Fibroblast of lung (primary cell): ENCODE measurements around the gene SCO2. TPM values are rescaled to one million over a fixed set of nuclear protein-coding genes. Genes with fewer than 3 reads are reported as not detected.

ENCODE experiments used
- DNase-seq, 2 donors: peaks; one replicate each; pipeline versions ENCODE4 v3.0.0 to v3.0.0-alpha.2; 2010; ENCODE audit warnings: low read depth in 2 of 2
- H2AFZ ChIP-seq: 2 replicates; pipeline ENCODE4 v1.5.1; 2012; ENCODE audit warnings: low read length, control low read depth, inconsistent platforms
- H3K27ac ChIP-seq: 2 replicates; pipeline ENCODE4 v1.5.1; 2011; ENCODE audit warnings: low read length, control low read depth; ENCODE audit not compliant: insufficient read depth
- H3K27me3 ChIP-seq: 2 replicates; pipeline ENCODE4 v1.5.1; 2011; ENCODE audit warnings: mild to moderate bottlenecking, low read length; ENCODE audit not compliant: control insufficient read depth, insufficient read depth
- H3K36me3 ChIP-seq: 2 replicates; pipeline ENCODE4 v1.5.1; 2011; ENCODE audit warnings: low read length; ENCODE audit not compliant: control insufficient read depth, insufficient read depth
- H3K4me1 ChIP-seq: 2 replicates; pipeline ENCODE4 v1.5.1; 2011; ENCODE audit warnings: low read length; ENCODE audit not compliant: control insufficient read depth, insufficient read depth; ENCODE audit errors: extremely low read depth
- H3K4me2 ChIP-seq: 2 replicates; pipeline ENCODE4 v1.5.1; 2011; ENCODE audit warnings: low read length, control low read depth; ENCODE audit not compliant: insufficient read depth; ENCODE audit errors: extremely low read depth
- H3K4me3 ChIP-seq, 4 experiments: fragments of 200-600 bp in 1 of 4; sonication (generic) in 1 of 4; replicated peaks in 1 of 4; 2 replicates each; pipeline ENCODE4 v1.5.1; 2011 to 2016; ENCODE audit warnings: low read length in 4 of 4, low read depth in 3 of 4, mild to moderate bottlenecking in 3 of 4, control low read depth in 2 of 4, inconsistent platforms in 1 of 4, mixed read lengths in 1 of 4; ENCODE audit not compliant: insufficient read depth in 1 of 4; ENCODE audit errors: control extremely low read depth in 1 of 4
- H3K79me2 ChIP-seq: 2 replicates; pipeline ENCODE4 v1.5.1; 2012; ENCODE audit warnings: mild to moderate bottlenecking, low read length, inconsistent platforms; ENCODE audit not compliant: control insufficient read depth, insufficient read depth
- H3K9ac ChIP-seq: 2 replicates; pipeline ENCODE4 v1.5.1; 2011; ENCODE audit warnings: mild to moderate bottlenecking, low read length, control low read depth; ENCODE audit not compliant: insufficient read depth
- H3K9me3 ChIP-seq: 2 replicates; pipeline ENCODE4 v1.5.1; 2012; ENCODE audit warnings: low read depth, low read length; ENCODE audit not compliant: control insufficient read depth, insufficient read depth
- H4K20me1 ChIP-seq: 2 replicates; pipeline ENCODE4 v1.5.1; 2011; ENCODE audit warnings: low read length; ENCODE audit not compliant: control insufficient read depth, insufficient read depth; ENCODE audit errors: extremely low read depth
- EZH2 ChIP-seq: IDR thresholded peaks from 2 replicates; pipeline ENCODE4 v1.5.1; 2012; ENCODE audit warnings: low read length, control low read depth, mild to moderate bottlenecking; ENCODE audit errors: missing control alignments
- polyA plus RNA-seq, 2 donors: library from polyadenylated mRNA; depleted of rRNA in 1 of 2; stranded (reverse) in 1 of 2; unstranded in 1 of 2; fragments of >200 nt; gene quantifications; 2 replicates each; pipeline ENCODE4 v1.2.1, GENCODE V29; 2011 to 2012; ENCODE audit warnings: missing spikeins in 1 of 2
- total RNA-seq: library from RNA; depleted of rRNA; stranded (reverse); fragments of >200 nt; gene quantifications from 2 replicates; pipeline ENCODE4 v1.2.1, GENCODE V29; 2014
- TF ChIP-seq, protein P1 (sequence below), 2 donors: IDR thresholded peaks in 1 of 2; conservative IDR thresholded peaks in 1 of 2; 1 replicate in 1 of 2; 2 replicates in 1 of 2; pipeline ENCODE4 v1.5.1; 2011 to 2012; ENCODE audit warnings: low read length in 2 of 2, control low read depth in 1 of 2, inconsistent platforms in 1 of 2, low read depth in 1 of 2, mild to moderate bottlenecking in 1 of 2

The SCO2 gene
- total and polyA plus RNA-seq, 2 donors (not counting 1 experiment from before 2014, with no cell fraction given) = 0.42 to 3.1 TPM

DNA sequence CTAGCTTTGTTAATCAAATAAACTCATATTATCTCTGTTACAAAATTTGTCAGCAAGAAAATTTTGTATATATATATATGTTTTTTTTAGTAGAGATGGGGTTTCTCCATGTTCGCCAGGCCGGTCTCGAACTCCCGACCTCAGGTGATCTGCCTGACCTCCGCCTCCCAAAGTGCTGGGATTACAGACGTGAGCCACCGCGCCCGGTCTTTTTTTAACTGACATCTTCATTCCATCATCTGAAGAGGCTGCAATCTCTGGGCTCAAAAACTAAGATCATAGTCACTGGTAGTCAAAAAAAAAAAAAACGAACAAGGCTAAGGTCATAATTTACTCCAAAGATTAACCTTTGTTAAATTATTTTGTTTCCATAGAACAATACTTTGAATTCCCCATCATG, 15.0 kb upstream of the SCO2 start:
- TF ChIP-seq, protein P1, sequence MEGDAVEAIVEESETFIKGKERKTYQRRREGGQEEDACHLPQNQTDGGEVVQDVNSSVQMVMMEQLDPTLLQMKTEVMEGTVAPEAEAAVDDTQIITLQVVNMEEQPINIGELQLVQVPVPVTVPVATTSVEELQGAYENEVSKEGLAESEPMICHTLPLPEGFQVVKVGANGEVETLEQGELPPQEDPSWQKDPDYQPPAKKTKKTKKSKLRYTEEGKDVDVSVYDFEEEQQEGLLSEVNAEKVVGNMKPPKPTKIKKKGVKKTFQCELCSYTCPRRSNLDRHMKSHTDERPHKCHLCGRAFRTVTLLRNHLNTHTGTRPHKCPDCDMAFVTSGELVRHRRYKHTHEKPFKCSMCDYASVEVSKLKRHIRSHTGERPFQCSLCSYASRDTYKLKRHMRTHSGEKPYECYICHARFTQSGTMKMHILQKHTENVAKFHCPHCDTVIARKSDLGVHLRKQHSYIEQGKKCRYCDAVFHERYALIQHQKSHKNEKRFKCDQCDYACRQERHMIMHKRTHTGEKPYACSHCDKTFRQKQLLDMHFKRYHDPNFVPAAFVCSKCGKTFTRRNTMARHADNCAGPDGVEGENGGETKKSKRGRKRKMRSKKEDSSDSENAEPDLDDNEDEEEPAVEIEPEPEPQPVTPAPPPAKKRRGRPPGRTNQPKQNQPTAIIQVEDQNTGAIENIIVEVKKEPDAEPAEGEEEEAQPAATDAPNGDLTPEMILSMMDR (conservative IDR thresholded peaks at IDR 0.05 in 1 of 2, IDR thresholded peaks at IDR 0.05 in 1 of 2; ENCODE audit: low read depth in 1 of 2, low read length in 2 of 2) = no peak
- Histone ChIP-seq H3K4me3 (no peak overlapping the region), H3K27ac (no peak overlapping the region), H4K20me1 (no peaks in the 10 kb centered on the region), H3K4me1 (peaks cover 7% of the 10 kb centered on the region), H3K36me3 (no peaks in the 10 kb centered on the region), H3K79me2 (no peaks in the 10 kb centered on the region), H3K4me2 (no peak overlapping the region), H3K27me3 (peaks cover 6% of the 10 kb centered on the region), H3K9ac (no peak overlapping the region), H3K9me3 (no peaks in the 10 kb centered on the region), H2AFZ (no peak overlapping the region)
- DNase-seq = no peak

DNA sequence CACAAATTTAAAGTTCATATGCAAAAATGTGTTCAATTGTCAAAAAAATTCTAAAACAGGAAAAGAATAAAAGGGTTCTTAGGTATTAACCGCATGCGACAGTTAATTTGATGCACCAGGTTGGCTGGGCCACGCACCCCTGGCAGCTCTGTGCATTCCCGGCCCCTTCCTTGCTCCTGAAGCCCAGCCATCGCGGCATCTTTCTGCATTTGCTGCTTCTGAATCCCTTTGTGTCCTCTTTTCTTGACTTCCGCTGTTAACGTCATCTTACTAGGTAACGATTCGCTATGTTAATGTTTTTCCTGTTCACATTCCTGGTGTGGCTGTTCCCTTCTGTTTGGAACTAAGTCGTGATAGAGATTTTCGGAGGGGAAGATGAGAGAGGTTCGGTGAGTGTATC, 12.4 kb upstream of the SCO2 start:
- DNase-seq = no peak
- Histone ChIP-seq H3K4me2 (no peak overlapping the region), H3K27me3 (no peaks in the 10 kb centered on the region), H3K27ac (no peak overlapping the region), H4K20me1 (no peaks in the 10 kb centered on the region), H3K36me3 (no peaks in the 10 kb centered on the region), H3K4me1 (peaks cover 6% of the 10 kb centered on the region), H3K9ac (no peak overlapping the region), H3K79me2 (no peaks in the 10 kb centered on the region), H2AFZ (no peak overlapping the region), H3K4me3 (no peak overlapping the region), H3K9me3 (no peaks in the 10 kb centered on the region)
- TF ChIP-seq EZH2 = no peak
- TF ChIP-seq, protein P1 (conservative IDR thresholded peaks at IDR 0.05 in 1 of 2, IDR thresholded peaks at IDR 0.05 in 1 of 2; ENCODE audit: low read depth in 1 of 2, low read length in 2 of 2) = no peak

DNA sequence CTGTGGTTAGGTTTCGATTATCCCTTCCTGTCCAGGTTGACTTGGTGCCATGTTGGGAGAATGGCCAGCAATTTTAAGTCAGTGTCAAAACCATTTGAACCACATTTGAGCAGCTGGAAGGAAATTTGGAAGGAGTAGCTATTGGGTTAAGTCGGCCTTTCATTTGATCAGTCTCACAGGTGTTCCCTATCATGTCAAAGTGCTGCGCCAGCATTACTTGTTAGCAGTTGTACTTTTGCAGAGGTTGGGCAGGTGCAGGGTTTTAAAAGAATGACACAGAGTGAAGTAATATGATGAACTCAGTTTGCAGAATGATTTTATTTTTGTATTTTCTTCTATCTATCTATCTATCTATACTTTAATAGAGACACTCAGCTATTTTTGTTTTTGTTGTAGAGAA, 10.8 kb upstream of the SCO2 start:
- H3K9me3 ChIP-seq = no peaks in the 10 kb centered on the region
- no peak overlapping the region for H3K4me3 ChIP-seq
- TF ChIP-seq, protein P1 (conservative IDR thresholded peaks at IDR 0.05 in 1 of 2, IDR thresholded peaks at IDR 0.05 in 1 of 2; ENCODE audit: low read depth in 1 of 2, low read length in 2 of 2) = no peak
- no peak for TF ChIP-seq EZH2
- H3K9ac ChIP-seq = no peak overlapping the region
- no peak overlapping the region for H3K4me2 ChIP-seq
- peaks cover 6% of the 10 kb centered on the region for H3K4me1 ChIP-seq
- H4K20me1 ChIP-seq = no peaks in the 10 kb centered on the region
- H2AFZ ChIP-seq = no peak overlapping the region
- H3K79me2 ChIP-seq = no peaks in the 10 kb centered on the region
- H3K27me3 ChIP-seq = peaks cover 2% of the 10 kb centered on the region
- H3K27ac ChIP-seq = no peak overlapping the region
- no peak for DNase-seq
- H3K36me3 ChIP-seq = no peaks in the 10 kb centered on the region
